ENCODE results near the gene ST8SIA5. TPM values are rescaled to one million over a fixed set of nuclear protein-coding genes. Genes with fewer than 3 reads are reported as not detected.

The ST8SIA5 gene
- total and polyA plus RNA-seq, 2 experiments from 2014 or later = 3.3 to 4.8 TPM

- peaks cover 3% of the 10 kb centered on the region; the same call in 1 of the 2 replicates for H3K9me2 ChIP-seq (ENCODE audit: insufficient read depth)
- TF ChIP-seq REST (IDR thresholded peaks at IDR 0.05; ENCODE audit: unreplicated experiment) (no peak), EZH2 (IDR thresholded peaks at IDR 0.05; ENCODE audit: low read depth, unreplicated experiment) (no peak), STAT1 (IDR thresholded peaks at IDR 0.05; ENCODE audit: unreplicated experiment) (no peak), CTCF (conservative IDR thresholded peaks at IDR 0.05; ENCODE audit: low read depth in 2 of 2) (no peak), NANOG (IDR thresholded peaks at IDR 0.05; ENCODE audit: borderline replicate concordance) (no peak), ZNF114 (CRISPR knock-in tag; IDR thresholded peaks at IDR 0.05) (no peak), ETS1 (IDR thresholded peaks at IDR 0.05) (no peak), ZNF462 (CRISPR knock-in tag; IDR thresholded peaks at IDR 0.05) (no peak), POLR2AphosphoS5 (IDR thresholded peaks at IDR 0.05; ENCODE audit: low read depth) (no peak), JUNB (IDR thresholded peaks at IDR 0.05; ENCODE audit: unreplicated experiment) (no peak), CREB1 (CRISPR knock-in tag; IDR thresholded peaks at IDR 0.05; ENCODE audit: low read depth) (no peak), ZNF331 (CRISPR knock-in tag; IDR thresholded peaks at IDR 0.05; ENCODE audit: low read depth) (no peak), EZH2phosphoT487 (IDR thresholded peaks at IDR 0.05; ENCODE audit: unreplicated experiment) (no peak)
- H3K27me3 ChIP-seq (ENCODE audit: insufficient read depth) = no peaks in the 10 kb centered on the region
- no peak overlapping the region for H3K27ac ChIP-seq (ENCODE audit: low read depth)
- no peak overlapping the region for H3K4me2 ChIP-seq
- no peaks in the 10 kb centered on the region for H4K20me1 ChIP-seq (replicated peaks; ENCODE audit: insufficient read depth)
- Mint-ChIP-seq H3K27me3 (ENCODE audit: insufficient read depth, low read depth, poor library complexity) (no peaks in the 10 kb centered on the region), H3K4me1 (no peaks in the 10 kb centered on the region), H3K9me3 (no peaks in the 10 kb centered on the region), H3K36me3 (ENCODE audit: low read depth) (no peaks in the 10 kb centered on the region), H3K4me3 (no peak overlapping the region), H3K27ac (no peak overlapping the region)
- DNase-seq (ENCODE audit: low spot score) (no peak), ATAC-seq (no peak)
- H3K4me1 ChIP-seq (ENCODE audit: insufficient read depth) = no peaks in the 10 kb centered on the region
- H3K4me3 ChIP-seq = no peak overlapping the region
- no peaks in the 10 kb centered on the region for H3F3A ChIP-seq (replicated peaks; ENCODE audit: low read depth)
- H3K79me2 ChIP-seq (replicated peaks; ENCODE audit: insufficient read depth) = no peaks in the 10 kb centered on the region
- no peaks in the 10 kb centered on the region for H3K36me3 ChIP-seq (ENCODE audit: insufficient read depth)
- H2AFZ ChIP-seq = no peak overlapping the region
Measured at GRCh38 chr18:46632401-46633071, 124.3 kb downstream of the ST8SIA5 start.
